ENCODE results near the gene FAM174A.

DNA sequence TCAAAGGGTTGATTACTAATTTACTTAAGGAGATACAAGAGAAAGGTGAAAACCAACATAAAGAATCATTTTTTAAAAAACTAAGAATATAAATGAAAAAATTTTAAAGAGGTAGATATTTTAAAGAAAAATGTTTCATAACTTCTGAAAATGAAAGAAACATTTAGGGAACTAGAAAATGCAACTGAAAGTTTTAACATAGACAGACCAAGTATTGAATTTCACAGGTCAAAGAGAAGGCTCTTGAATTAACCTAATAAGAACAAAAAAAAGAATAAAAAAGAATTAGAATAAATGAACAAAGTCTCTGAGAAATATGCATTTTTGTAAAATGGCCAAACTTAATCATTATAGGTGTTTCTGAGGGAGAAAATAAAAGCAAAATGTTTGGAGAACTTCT, 16.1 kb upstream of the FAM174A start:
- TF ChIP-seq CTCF (IDR thresholded peaks at IDR 0.05) (no peak), TCF7 (CRISPR knock-in tag; IDR thresholded peaks at IDR 0.05; ENCODE audit: low read depth) (no peak), ETV6 (CRISPR knock-in tag; IDR thresholded peaks at IDR 0.05) (no peak), CREM (CRISPR knock-in tag; IDR thresholded peaks at IDR 0.05) (no peak)
- TF ChIP-seq, protein P1, sequence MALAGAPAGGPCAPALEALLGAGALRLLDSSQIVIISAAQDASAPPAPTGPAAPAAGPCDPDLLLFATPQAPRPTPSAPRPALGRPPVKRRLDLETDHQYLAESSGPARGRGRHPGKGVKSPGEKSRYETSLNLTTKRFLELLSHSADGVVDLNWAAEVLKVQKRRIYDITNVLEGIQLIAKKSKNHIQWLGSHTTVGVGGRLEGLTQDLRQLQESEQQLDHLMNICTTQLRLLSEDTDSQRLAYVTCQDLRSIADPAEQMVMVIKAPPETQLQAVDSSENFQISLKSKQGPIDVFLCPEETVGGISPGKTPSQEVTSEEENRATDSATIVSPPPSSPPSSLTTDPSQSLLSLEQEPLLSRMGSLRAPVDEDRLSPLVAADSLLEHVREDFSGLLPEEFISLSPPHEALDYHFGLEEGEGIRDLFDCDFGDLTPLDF (CRISPR knock-in tag; IDR thresholded peaks at IDR 0.05) = no peak

All from WTC11 (cell line).